AG09319 (cell line): ENCODE results near the gene MUC12.

ENCODE experiments used
- DNase-seq: peaks from one replicate; pipeline ENCODE4 v3.0.0-alpha.2; 2010; ENCODE audit warnings: low read depth; ENCODE audit errors: extremely low read depth
- CTCF ChIP-seq: IDR thresholded peaks from 2 replicates; pipeline ENCODE4 v1.5.1; 2011; ENCODE audit warnings: low read depth, mild to moderate bottlenecking, inconsistent platforms, low read length, moderate library complexity

Gene MUC12

GRCh38 chr7:100949933-100950443, 19.4 kb upstream of the MUC12 start:
- DNase-seq, result no peak
- no peak for TF ChIP-seq CTCF

GRCh38 chr7:100951172-100951571, 18.2 kb upstream of the MUC12 start:
- DNase-seq, result no peak
- no peak for TF ChIP-seq CTCF

GRCh38 chr7:100951888-100952560, 17.3 kb upstream of the MUC12 start:
- TF ChIP-seq CTCF, result no peak
- DNase-seq, result no peak

- TF ChIP-seq CTCF, result no peak
- DNase-seq, result no peak
These were observed 16.7 kb upstream of the MUC12 start for GRCh38 chr7:100952641-100953040.

GRCh38 chr7:100957832-100958421, 11.4 kb upstream of the MUC12 start:
- no peak for DNase-seq

GRCh38 chr7:100959894-100960293, 9.5 kb upstream of the MUC12 start:
- TF ChIP-seq CTCF, result no peak

More at GRCh38 chr7:100957832-100958421, 11.4 kb upstream of the MUC12 start:
- no peak for TF ChIP-seq CTCF

GRCh38 chr7:100962537-100962936, 6.8 kb upstream of the MUC12 start:
- DNase-seq, result no peak
- TF ChIP-seq CTCF, result no peak

More at GRCh38 chr7:100959894-100960293, 9.5 kb upstream of the MUC12 start:
- no peak for DNase-seq
